ENCODE results near the gene AQP5.

The AQP5 gene

DNA sequence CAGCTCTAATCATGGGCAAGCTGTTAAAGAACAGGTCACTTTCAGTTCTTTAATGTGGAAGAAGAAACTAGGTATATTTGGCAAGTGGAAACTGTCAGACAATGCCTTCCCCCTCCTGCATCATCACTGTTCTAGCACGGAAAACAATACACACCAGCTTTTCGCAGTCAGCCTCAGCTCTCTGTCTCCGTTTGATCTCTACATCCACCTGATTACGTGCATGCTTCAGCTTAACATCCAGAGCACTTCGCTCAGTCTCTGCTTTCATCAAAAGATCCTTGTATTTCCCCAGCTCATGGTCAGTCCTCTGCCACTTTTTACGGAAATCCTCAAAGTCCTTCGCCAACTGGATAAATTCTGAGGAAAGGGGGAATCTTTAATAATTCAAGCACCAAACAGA is 44.6 kb downstream of the AQP5 start:
- H3K9me3 ChIP-seq (replicated peaks in 1 of 11) = no peaks in the 10 kb centered on the region
- TF ChIP-seq Cebpa-rat (IDR thresholded peaks at IDR 0.05) = no peak
- H3K4me3 ChIP-seq = no peak overlapping the region
- no peak overlapping the region for H3K27ac ChIP-seq
- H4K20me1 ChIP-seq = peaks cover 0 to 37% (median 24%) of the 10 kb centered on the region in 11 experiments; a peak in 14 of 22 replicates
- H3K4me1 ChIP-seq = peaks cover 6 to 29% (median 24%) of the 10 kb centered on the region in 10 experiments; a peak in 19 of 20 replicates
- H3K36me3 ChIP-seq = peaks cover 27 to 99% (median 87%) of the 10 kb centered on the region in 11 experiments
- H3K27me3 ChIP-seq = no peaks in the 10 kb centered on the region
- no peak overlapping the region for H3K9ac ChIP-seq
- H3K4me2 ChIP-seq = peak overlapping the region in 5 of 11 experiments; percentile 26 to 69 (median 40); a peak in 5 of 22 replicates

DNA sequence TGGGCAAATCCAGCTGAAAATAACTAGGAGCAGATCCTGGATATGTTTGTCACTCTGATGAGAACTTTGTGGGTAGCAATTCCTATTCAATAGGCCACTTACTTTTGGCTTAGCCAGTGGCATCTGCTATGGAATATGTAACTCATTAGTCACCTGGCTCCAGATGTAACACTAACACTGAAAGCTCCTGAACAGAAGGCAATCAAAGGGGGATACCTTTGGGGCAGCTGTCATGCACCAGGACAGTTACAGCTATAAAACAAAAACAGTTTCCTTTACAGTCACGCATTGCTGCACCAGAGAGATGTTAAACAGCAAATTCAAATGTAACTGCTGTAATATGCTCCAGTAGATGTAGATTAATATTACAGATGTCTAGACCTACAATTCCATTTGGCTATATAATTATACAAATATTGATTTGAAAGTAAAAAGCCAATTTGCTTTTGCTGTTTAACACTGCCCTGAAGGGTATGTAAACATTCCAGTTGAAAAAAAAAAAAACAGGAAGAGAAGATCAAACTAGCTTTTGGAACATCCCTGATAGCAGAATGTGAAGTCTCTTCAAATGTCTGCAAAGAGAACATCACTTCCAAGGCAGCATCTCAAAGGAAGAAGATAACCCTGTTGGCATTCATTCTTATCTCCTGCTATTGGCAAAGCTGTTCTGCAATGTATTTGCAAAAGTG is 45.2 kb downstream of the AQP5 start:
- peaks cover 0 to 37% (median 24%) of the 10 kb centered on the region in 11 experiments; a peak in 14 of 22 replicates for H4K20me1 ChIP-seq
- H3K36me3 ChIP-seq = peaks cover 21 to 99% (median 86%) of the 10 kb centered on the region in 11 experiments; a peak in 21 of 22 replicates
- peak overlapping the region in 9 of 11 experiments; percentile 0 to 69 (median 36); a peak in 13 of 22 replicates for H3K4me2 ChIP-seq
- no peak overlapping the region for H3K27ac ChIP-seq
- no peak for TF ChIP-seq Cebpa-rat (IDR thresholded peaks at IDR 0.05)
- no peaks in the 10 kb centered on the region for H3K27me3 ChIP-seq
- peaks cover 6 to 29% (median 24%) of the 10 kb centered on the region in 10 experiments; a peak in 19 of 20 replicates for H3K4me1 ChIP-seq
- H3K4me3 ChIP-seq = no peak overlapping the region
- H3K9ac ChIP-seq = no peak overlapping the region
- H3K9me3 ChIP-seq (replicated peaks in 1 of 11) = no peaks in the 10 kb centered on the region

DNA sequence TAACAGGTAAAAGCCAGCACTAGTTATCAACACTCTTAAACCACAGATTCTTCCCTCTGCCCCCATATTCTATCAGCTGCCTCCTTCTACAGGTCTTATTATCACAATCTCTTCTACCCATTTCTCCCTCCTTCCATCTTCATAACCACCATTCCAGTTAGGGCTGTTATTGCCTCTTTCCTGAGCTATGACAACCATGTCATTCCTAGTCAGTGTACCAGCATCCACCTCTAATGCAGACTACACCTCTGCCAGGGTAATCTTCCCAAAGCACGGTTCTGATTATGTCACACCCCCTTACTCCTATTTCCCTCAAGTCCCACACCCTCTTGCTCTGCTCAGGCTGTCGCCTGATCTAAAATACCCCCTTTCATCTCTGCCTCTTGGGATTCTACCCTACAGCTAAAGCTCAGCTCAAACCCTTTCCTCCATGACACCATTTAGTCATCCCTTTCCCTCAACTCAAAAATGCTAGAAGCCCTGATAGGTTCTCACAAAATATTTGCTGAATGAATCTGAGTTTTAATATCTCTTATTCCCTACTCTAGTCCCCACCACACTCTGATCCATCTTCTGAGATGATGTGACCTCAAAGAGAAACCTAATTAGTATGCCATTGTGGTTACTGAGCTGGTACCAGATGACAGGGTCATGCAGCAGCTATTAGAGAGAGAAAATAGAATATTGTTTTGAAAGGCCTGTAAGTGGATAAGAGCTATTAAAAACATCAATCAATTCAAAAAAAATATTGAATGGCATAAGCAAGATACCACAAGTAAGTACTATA is 51.9 kb downstream of the AQP5 start:
- no peak for TF ChIP-seq Cebpa-rat (IDR thresholded peaks at IDR 0.05)
- H3K36me3 ChIP-seq = peaks cover 11 to 99% (median 90%) of the 10 kb centered on the region in 11 experiments; a peak in 21 of 22 replicates
- no peak overlapping the region for H3K4me3 ChIP-seq
- no peak overlapping the region for H3K9ac ChIP-seq
- no peaks in the 10 kb centered on the region for H3K9me3 ChIP-seq (replicated peaks in 1 of 11)
- H4K20me1 ChIP-seq = peaks cover 0 to 54% (median 28%) of the 10 kb centered on the region in 11 experiments; a peak in 12 of 22 replicates
- H3K4me2 ChIP-seq = peak overlapping the region in 6 of 11 experiments; percentile 2 to 31 (median 10); a peak in 8 of 22 replicates
- no peaks in the 10 kb centered on the region for H3K27me3 ChIP-seq
- H3K27ac ChIP-seq = no peak overlapping the region
- peaks cover 15 to 48% (median 21%) of the 10 kb centered on the region in 10 experiments for H3K4me1 ChIP-seq

DNA sequence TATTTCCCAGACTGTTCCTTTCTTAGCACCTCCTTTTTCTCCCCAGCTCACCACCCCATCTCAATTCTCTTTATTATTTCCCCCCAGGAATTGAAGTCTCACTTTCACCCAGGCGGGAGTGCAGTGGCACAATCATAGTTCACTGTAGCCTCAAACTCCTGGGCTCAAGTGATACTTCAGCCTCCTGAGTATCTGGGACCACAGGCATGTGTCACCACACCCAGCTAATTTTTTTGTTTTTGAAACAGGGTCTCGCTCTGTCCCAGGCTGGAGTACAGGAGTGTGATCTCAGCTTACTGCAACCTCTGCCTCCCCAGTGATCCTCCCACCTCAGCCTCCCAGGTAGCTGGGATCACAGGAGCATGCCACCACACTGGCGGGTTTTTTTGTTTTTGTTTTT is 52.7 kb downstream of the AQP5 start:
- no peak overlapping the region for H3K4me3 ChIP-seq
- no peak overlapping the region for H3K27ac ChIP-seq
- H3K4me1 ChIP-seq = peaks cover 14 to 52% (median 16%) of the 10 kb centered on the region in 10 experiments; a peak in 19 of 20 replicates
- H3K4me2 ChIP-seq = peak overlapping the region in 5 of 11 experiments; percentile 2 to 30 (median 7); a peak in 4 of 22 replicates
- H3K36me3 ChIP-seq = peaks cover 11 to 97% (median 85%) of the 10 kb centered on the region in 11 experiments; a peak in 21 of 22 replicates
- TF ChIP-seq Cebpa-rat (IDR thresholded peaks at IDR 0.05) = no peak
- no peak overlapping the region for H3K9ac ChIP-seq
- no peaks in the 10 kb centered on the region for H3K27me3 ChIP-seq
- H3K9me3 ChIP-seq (replicated peaks in 1 of 11) = no peaks in the 10 kb centered on the region
- peaks cover 0 to 54% (median 35%) of the 10 kb centered on the region in 11 experiments; a peak in 12 of 22 replicates for H4K20me1 ChIP-seq
